HG03066 (cell line): ENCODE measurements around the gene HILPDA.
"Not testable (repeated sequence)": the region's sequence is repeated elsewhere in the genome, so short reads cannot be mapped to it uniquely, and the experiment has no call there.

ENCODE experiments used
- ATAC-seq: cut with Tn5 transposase; IDR thresholded peaks from one replicate; pipeline ENCODE4 v1.9.1; 2021; ENCODE audit warnings: low read depth; ENCODE audit not compliant: unreplicated experiment

The HILPDA gene

DNA sequence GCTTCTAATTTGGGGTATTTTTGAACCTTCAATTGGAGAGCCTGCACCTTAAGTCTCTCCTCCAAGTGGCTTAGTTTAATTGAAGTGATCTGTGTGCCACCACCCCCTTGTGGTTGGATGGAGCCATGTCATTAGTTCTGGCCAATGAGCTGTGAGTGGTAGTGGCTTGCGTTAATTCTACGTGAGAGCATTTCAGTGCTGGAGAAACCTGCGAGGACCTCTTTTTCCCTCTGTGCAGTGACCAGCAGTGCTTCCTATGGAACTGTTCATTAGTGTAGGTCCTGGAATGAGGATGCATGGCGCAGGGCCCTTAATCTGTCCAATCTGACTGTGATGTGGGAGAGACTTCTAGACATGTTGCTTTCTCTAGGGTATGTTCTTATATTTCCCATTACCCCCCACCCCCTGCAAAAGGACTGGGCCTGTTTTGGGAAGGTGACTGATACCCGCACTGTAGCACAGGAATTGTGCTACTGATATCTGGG lies 3.8 kb downstream of the HILPDA start:
- ATAC-seq, result peak; percentile 37

DNA sequence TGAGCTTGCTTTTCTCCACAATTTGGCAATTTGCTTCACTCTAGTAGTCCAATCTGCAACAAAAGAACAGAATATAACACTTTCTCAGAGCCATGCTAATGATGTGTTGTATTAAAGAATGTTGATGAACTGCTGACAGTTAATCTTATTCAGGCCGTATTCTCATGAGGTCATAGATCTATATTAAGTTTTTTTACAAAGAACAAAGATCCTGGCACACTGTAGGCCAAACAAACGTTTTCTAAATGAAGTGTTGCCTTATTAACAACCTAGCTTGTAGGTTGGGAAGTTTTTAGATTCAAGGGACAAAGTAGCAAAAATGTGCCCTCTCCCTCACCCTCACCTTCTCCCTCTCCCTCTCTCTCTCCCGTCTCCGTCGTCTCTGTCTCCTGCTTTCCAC lies 6.8 kb downstream of the HILPDA start:
- no peak for ATAC-seq

GRCh38 chr7:128463345-128463744 lies 7.7 kb downstream of the HILPDA start:
- ATAC-seq, result not testable (repeated sequence)

- ATAC-seq, result not testable (repeated sequence)
Measured at GRCh38 chr7:128463933-128464332, 8.3 kb downstream of the HILPDA start.

DNA sequence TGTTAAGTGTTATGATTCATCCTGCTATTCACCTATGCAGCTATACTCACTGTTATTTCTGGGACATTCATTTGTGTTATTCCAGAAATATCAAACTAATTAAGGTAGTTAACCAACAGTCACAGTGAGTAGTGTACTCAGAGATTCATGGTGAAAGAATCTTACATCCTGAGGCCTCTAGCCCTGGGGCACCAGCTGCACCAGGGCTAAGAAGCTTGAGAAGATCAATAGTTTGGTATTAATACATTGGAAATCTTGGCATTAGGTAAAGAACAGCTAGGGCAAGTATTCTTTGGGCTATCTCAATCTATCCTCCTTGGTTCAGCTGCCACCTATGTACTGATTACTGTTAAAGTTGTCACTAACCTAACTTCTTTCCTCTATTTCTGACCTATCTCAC lies 11.2 kb downstream of the HILPDA start:
- ATAC-seq, result not testable (repeated sequence)

- ATAC-seq, result peak; percentile 93
Measured at GRCh38 chr7:128476402-128477335, 21.0 kb downstream of the HILPDA start, which contains the start of gene METTL2B. Gene METTL2B (plus strand): TSS chr7:128476748. CDS start chr7:128476766, 18 bp downstream.

GRCh38 chr7:128477336-128477690 lies 21.6 kb downstream of the HILPDA start:
- ATAC-seq, result not testable (repeated sequence)

- ATAC-seq, result not testable (repeated sequence)
Measured at GRCh38 chr7:128479082-128479481, 23.4 kb downstream of the HILPDA start.

DNA sequence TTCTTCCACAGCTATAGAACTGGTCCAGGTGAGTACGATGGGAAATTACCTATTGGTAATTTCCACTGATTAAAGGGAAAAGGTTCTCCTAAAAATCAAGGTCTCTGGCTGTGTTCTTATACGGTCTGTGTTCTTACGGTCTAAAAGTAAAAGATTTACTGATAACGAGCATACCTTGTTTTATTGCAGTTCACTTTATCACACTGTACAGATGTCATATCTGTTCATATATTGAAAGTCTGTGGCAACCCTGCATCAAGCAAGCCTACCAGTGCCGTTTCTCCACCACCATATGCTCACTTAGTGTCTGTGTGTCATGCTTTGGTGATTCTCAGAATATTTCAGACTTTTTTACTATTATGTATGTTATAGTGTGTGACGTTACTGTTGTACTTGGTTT lies 32.5 kb downstream of the HILPDA start:
- not testable (repeated sequence) for ATAC-seq

GRCh38 chr7:128497405-128497804 lies 41.7 kb downstream of the HILPDA start:
- no peak for ATAC-seq

DNA sequence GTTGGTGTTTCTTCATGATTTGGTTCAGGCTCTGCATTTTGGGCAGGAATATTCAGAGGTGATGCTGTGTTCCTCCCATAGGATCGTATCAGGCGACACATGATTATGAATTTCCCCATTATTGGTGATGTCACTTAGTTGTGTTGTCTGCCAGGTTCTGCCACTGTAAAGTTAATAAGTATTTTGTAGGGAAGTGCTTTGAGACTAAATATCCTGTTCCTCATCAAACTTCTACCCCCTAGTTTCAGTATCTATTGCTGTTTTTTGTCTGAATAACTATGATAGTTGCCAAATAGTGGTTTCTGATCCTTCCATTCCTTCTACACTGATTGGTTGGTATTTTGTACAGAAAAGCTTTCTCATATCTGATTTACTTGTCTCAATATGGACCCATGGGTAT lies 49.7 kb downstream of the HILPDA start:
- ATAC-seq, result not testable (repeated sequence)

DNA sequence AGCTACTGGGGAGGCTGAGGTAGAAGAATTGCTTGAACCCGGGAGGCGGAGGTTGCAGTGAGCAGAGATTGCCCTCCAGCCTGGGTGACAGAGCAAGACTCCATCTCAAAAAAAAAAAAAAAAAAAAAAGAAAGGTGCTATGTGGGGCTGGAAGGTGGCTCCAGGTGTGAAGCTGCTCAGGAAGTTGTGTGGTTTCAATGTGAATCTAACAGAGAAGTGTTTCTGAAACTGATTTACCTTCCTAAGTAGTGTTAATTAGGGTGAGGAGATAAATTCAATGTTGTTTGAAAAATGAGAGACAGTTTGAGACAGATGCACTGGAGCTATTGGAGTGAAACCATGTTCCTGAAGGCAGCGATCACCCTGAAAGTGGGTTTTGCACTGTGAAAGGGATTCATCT lies 51.1 kb downstream of the HILPDA start:
- peak; percentile 60 for ATAC-seq

GRCh38 chr7:128507321-128507993 lies 51.8 kb downstream of the HILPDA start:
- peak; percentile 55 for ATAC-seq
